GM06990 (cell line): Measurements from ENCODE around the gene SRRD.
A peak's percentile ranks its signal among the peaks of the same experiment; 100 is the strongest.

ENCODE experiments used
- DNase-seq: peaks from one replicate; pipeline ENCODE4 v3.0.0-alpha.2; 2011; ENCODE audit not compliant: insufficient read length; ENCODE audit errors: extremely low read depth
- H3K27me3 ChIP-seq: replicated peaks from 2 replicates; pipeline ENCODE4 v1.6.0; 2011; ENCODE audit warnings: low read length; ENCODE audit not compliant: control insufficient read depth, insufficient read depth
- H3K36me3 ChIP-seq: 2 replicates; pipeline ENCODE4 v1.5.1; 2011; ENCODE audit warnings: low read length; ENCODE audit not compliant: control insufficient read depth, insufficient read depth
- H3K4me3 ChIP-seq: replicated peaks from 2 replicates; pipeline ENCODE4 v1.5.1; 2011; ENCODE audit warnings: low read depth, mild to moderate bottlenecking, control low read depth, low read length
- TF ChIP-seq, protein P1 (sequence below): IDR thresholded peaks from 2 replicates; pipeline ENCODE4 v1.5.1; 2011; ENCODE audit warnings: low read length, control low read depth, mild to moderate bottlenecking, inconsistent platforms; ENCODE audit not compliant: insufficient read depth, poor library complexity, severe bottlenecking

Gene SRRD

GRCh38 chr22:26477341-26477731, 6.3 kb upstream of the SRRD start:
- H3K27me3 ChIP-seq, result no peaks in the 10 kb centered on the region
- 0 out of 2 replicates have a peak, but pooled peaks cover 1% of the 10 kb centered on the region for H3K36me3 ChIP-seq
- DNase-seq, result no peak
- H3K4me3 ChIP-seq, result no peak overlapping the region
- TF ChIP-seq, protein P1, sequence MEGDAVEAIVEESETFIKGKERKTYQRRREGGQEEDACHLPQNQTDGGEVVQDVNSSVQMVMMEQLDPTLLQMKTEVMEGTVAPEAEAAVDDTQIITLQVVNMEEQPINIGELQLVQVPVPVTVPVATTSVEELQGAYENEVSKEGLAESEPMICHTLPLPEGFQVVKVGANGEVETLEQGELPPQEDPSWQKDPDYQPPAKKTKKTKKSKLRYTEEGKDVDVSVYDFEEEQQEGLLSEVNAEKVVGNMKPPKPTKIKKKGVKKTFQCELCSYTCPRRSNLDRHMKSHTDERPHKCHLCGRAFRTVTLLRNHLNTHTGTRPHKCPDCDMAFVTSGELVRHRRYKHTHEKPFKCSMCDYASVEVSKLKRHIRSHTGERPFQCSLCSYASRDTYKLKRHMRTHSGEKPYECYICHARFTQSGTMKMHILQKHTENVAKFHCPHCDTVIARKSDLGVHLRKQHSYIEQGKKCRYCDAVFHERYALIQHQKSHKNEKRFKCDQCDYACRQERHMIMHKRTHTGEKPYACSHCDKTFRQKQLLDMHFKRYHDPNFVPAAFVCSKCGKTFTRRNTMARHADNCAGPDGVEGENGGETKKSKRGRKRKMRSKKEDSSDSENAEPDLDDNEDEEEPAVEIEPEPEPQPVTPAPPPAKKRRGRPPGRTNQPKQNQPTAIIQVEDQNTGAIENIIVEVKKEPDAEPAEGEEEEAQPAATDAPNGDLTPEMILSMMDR, result no peak

- DNase-seq, result no peak
- TF ChIP-seq, protein P1, result no peak
- Histone ChIP-seq H3K4me3 (peak overlapping the region; percentile 48), H3K36me3 (no peaks in the 10 kb centered on the region), H3K27me3 (no peaks in the 10 kb centered on the region)
Observed at GRCh38 chr22:26479043-26479791, 4.5 kb upstream of the SRRD start.

DNA sequence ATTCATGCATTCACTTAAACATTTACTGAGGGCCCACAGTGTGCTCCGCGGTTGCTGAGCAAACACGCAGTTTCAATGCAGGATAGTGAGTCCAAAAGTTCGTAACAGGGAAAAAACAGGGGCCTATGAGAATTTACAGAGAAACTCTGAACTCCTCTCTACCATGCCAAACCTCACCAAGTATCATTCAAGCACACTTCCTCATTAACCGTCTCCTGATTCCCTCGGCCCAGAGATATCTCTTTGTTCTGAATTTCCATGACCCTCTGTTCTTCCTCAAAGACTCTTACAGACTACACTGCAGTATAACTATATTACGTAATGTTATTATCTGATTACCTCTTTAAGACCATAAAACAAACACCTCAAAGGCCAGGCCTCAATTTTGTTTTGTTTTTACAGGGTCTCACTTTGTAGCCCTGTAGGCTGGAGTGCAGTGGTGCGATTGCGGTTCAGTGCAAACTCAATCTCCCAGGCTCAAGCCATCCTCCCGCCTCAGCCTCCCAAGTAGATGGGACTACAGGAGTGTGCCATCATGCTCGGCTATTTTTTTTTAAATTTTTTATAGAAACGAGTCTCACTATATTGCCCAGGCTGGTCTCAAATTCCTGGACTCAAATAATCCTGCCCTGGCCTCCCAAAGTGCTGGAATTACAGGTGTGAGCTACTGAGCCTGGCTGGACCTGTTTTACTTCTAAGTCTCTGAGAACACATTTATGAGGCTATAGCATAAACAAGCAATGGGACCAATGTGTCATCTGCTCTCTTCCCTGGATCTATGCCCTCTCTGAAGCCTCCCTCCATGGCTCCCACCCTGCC, 3.7 kb upstream of the SRRD start:
- Histone ChIP-seq H3K27me3 (no peaks in the 10 kb centered on the region), H3K4me3 (peak overlapping the region; percentile 48), H3K36me3 (no peaks in the 10 kb centered on the region)
- DNase-seq, result no peak
- TF ChIP-seq, protein P1, result no peak

GRCh38 chr22:26480611-26480932, 3.1 kb upstream of the SRRD start:
- H3K4me3 ChIP-seq, result peak overlapping the region; percentile 8; the same call in 1 of the 2 replicates

DNA sequence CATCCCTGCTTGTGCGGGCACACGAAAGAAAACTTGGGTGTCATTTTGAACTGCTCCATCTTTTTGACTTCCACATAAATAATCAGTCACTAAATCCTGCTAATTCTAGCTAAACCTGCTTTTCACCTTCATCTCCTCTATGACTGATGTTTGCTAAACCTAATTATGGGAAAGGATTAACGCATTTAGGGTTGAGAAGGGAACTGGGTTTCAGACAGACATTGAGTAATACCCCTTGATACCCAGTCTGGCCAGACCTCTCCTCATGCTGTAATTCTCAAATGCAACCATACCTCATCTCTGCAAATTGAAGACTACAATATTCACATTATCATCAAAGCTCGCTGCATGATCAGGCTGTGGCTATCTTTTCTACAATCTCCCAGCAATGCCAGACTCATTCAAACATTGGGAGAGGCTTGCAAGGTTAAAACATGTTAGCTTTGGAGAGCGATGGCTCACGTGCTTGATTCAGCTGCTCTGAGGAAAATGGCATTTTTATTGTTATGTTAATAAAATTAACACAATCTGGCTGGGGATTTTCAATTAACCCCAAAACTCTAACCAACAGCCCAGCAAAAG, 2.5 kb upstream of the SRRD start:
- no peak overlapping the region for H3K4me3 ChIP-seq
- H3K36me3 ChIP-seq, result no peaks in the 10 kb centered on the region
- H3K27me3 ChIP-seq, result no peaks in the 10 kb centered on the region
- TF ChIP-seq, protein P1, result no peak
- no peak for DNase-seq

More at GRCh38 chr22:26480611-26480932, 3.1 kb upstream of the SRRD start:
- no peak for DNase-seq
- Histone ChIP-seq H3K36me3 (no peaks in the 10 kb centered on the region), H3K27me3 (no peaks in the 10 kb centered on the region)
- TF ChIP-seq, protein P1, result no peak
